Measurements from ENCODE around the gene METTL15.

GRCh38 chr11:28342716-28343115 lies 234.5 kb downstream of the METTL15 start:
- no peak for TF ChIP-seq CTCF (IDR thresholded peaks at IDR 0.05)
- no peak for TF ChIP-seq POLR2A (IDR thresholded peaks at IDR 0.05)
